Measurements from ENCODE around the gene WDR18.

WDR18 gene

GRCh38 chr19:1007399-1008251 lies 23.5 kb downstream of the WDR18 start:
- no peak overlapping the region for H3K4me3 ChIP-seq (ENCODE audit: low read depth, low read length)
- TF ChIP-seq MAX (IDR thresholded peaks at IDR 0.05; ENCODE audit: low read depth, low read length) = no peak
- no peak for TF ChIP-seq POLR2A (IDR thresholded peaks at IDR 0.05; ENCODE audit: extremely low read depth, insufficient read length)
- no peak for TF ChIP-seq CTCF (IDR thresholded peaks at IDR 0.05; ENCODE audit: low read depth, low read length)
- TF ChIP-seq MYC (IDR thresholded peaks at IDR 0.05; ENCODE audit: low read depth, low read length) = no peak
- DNase-seq (ENCODE audit: low read depth) = no peak

GRCh38 chr19:1008268-1009040 lies 24.3 kb downstream of the WDR18 start:
- no peak overlapping the region for H3K4me3 ChIP-seq (ENCODE audit: low read depth, low read length)
- TF ChIP-seq POLR2A (IDR thresholded peaks at IDR 0.05; ENCODE audit: extremely low read depth, insufficient read length) (no peak), CTCF (IDR thresholded peaks at IDR 0.05; ENCODE audit: low read depth, low read length) (no peak), MAX (IDR thresholded peaks at IDR 0.05; ENCODE audit: low read depth, low read length) (no peak), MYC (IDR thresholded peaks at IDR 0.05; ENCODE audit: low read depth, low read length) (no peak)

GRCh38 chr19:1009041-1009980 lies 25.2 kb downstream of the WDR18 start:
- H3K4me3 ChIP-seq (ENCODE audit: low read depth, low read length) = no peak overlapping the region

More at GRCh38 chr19:1008268-1009040, 24.3 kb downstream of the WDR18 start:
- DNase-seq (ENCODE audit: low read depth) = no peak

GRCh38 chr19:1009981-1010538 lies 25.9 kb downstream of the WDR18 start:
- TF ChIP-seq CTCF (IDR thresholded peaks at IDR 0.05; ENCODE audit: low read depth, low read length) = no peak
- TF ChIP-seq MAX (IDR thresholded peaks at IDR 0.05; ENCODE audit: low read depth, low read length) = no peak
- TF ChIP-seq MYC (IDR thresholded peaks at IDR 0.05; ENCODE audit: low read depth, low read length) = no peak
- no peak for TF ChIP-seq POLR2A (IDR thresholded peaks at IDR 0.05; ENCODE audit: extremely low read depth, insufficient read length)

More at GRCh38 chr19:1009041-1009980, 25.2 kb downstream of the WDR18 start:
- no peak for DNase-seq (ENCODE audit: low read depth)
- no peak for TF ChIP-seq POLR2A (IDR thresholded peaks at IDR 0.05; ENCODE audit: extremely low read depth, insufficient read length)
- TF ChIP-seq MYC (IDR thresholded peaks at IDR 0.05; ENCODE audit: low read depth, low read length) = no peak
- TF ChIP-seq CTCF (IDR thresholded peaks at IDR 0.05; ENCODE audit: low read depth, low read length) = no peak
- TF ChIP-seq MAX (IDR thresholded peaks at IDR 0.05; ENCODE audit: low read depth, low read length) = no peak

More at GRCh38 chr19:1009981-1010538, 25.9 kb downstream of the WDR18 start:
- no peak for DNase-seq (ENCODE audit: low read depth)
- no peak overlapping the region for H3K4me3 ChIP-seq (ENCODE audit: low read depth, low read length)
